Measurements from ENCODE around the gene LRRC2.
"Not testable (repeated sequence)": the region's sequence is repeated elsewhere in the genome, so short reads cannot be mapped to it uniquely, and the experiment has no call there.

LRRC2 gene

DNA sequence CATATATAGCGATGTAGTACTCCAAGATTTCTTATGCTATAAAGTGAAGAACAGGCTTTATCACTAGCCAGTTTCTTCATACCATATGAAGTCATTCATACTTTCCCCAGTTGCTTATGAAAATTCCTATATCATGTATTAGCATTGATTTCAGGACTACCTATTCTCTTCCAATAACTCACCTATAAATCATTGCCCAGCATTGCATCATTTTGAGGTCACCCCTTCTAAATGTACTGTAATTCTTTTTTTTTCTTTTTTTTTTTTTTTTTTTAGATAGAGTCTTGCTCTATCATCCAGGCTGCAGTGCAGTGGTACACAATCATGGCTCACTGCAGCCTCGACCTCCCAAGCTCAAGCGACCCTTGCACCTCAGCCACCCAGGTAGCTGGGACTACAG is 41.3 kb downstream of the LRRC2 start:
- Histone ChIP-seq H2AFZ (ENCODE audit: low read depth, low read length) (no peak overlapping the region), H3K4me1 (ENCODE audit: low read length) (peaks cover 11% of the 10 kb centered on the region), H4K20me1 (ENCODE audit: insufficient read depth, low read length) (no peaks in the 10 kb centered on the region), H3K36me3 (replicated peaks; ENCODE audit: low read depth, low read length) (no peaks in the 10 kb centered on the region), H3K79me2 (ENCODE audit: low read length) (no peaks in the 10 kb centered on the region), H3K9ac (ENCODE audit: low read length) (no peak overlapping the region), H3K9me3 (ENCODE audit: insufficient read depth, low read length) (no peaks in the 10 kb centered on the region), H3K4me2 (ENCODE audit: low read length) (no peak overlapping the region), H3K4me3 (ENCODE audit: low read length) (no peak overlapping the region), H3K27ac (ENCODE audit: low read length) (no peak overlapping the region), H3K27me3 (ENCODE audit: low read depth, low read length) (peaks cover 3% of the 10 kb centered on the region; the same call in 1 of the 2 replicates)
- no peak for TF ChIP-seq EZH2phosphoT487 (IDR thresholded peaks at IDR 0.05; ENCODE audit: low read depth)
- TF ChIP-seq, protein P1, sequence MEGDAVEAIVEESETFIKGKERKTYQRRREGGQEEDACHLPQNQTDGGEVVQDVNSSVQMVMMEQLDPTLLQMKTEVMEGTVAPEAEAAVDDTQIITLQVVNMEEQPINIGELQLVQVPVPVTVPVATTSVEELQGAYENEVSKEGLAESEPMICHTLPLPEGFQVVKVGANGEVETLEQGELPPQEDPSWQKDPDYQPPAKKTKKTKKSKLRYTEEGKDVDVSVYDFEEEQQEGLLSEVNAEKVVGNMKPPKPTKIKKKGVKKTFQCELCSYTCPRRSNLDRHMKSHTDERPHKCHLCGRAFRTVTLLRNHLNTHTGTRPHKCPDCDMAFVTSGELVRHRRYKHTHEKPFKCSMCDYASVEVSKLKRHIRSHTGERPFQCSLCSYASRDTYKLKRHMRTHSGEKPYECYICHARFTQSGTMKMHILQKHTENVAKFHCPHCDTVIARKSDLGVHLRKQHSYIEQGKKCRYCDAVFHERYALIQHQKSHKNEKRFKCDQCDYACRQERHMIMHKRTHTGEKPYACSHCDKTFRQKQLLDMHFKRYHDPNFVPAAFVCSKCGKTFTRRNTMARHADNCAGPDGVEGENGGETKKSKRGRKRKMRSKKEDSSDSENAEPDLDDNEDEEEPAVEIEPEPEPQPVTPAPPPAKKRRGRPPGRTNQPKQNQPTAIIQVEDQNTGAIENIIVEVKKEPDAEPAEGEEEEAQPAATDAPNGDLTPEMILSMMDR (IDR thresholded peaks at IDR 0.05; ENCODE audit: low read depth, low read length): no peak

DNA sequence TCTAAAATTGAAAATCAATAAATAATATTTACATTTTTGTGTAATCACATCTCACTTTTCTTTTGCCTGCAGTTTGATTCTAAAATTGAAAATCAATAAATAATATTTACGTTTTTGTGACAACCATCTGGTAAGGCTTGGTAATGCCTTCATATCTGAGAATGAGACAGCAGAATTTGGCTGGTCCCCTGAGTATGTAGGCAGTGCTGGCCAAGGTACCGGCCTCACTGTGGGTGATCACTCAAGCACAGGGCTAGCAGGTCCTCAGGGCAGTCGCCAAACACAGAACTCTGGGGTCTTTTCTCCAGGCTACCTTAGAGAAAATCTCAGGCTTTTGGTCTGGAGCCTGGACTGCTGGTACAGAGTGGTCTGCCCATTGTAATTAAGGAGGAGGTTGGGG is 42.1 kb downstream of the LRRC2 start:
- H3K9me3 ChIP-seq (ENCODE audit: insufficient read depth, low read length): no peaks in the 10 kb centered on the region
- no peak overlapping the region for H3K4me3 ChIP-seq (ENCODE audit: low read length)
- H4K20me1 ChIP-seq (ENCODE audit: insufficient read depth, low read length): no peaks in the 10 kb centered on the region
- H3K27me3 ChIP-seq (ENCODE audit: low read depth, low read length): peaks cover 3% of the 10 kb centered on the region; the same call in 1 of the 2 replicates
- no peak overlapping the region for H2AFZ ChIP-seq (ENCODE audit: low read depth, low read length)
- H3K4me1 ChIP-seq (ENCODE audit: low read length): peaks cover 11% of the 10 kb centered on the region
- no peaks in the 10 kb centered on the region for H3K36me3 ChIP-seq (replicated peaks; ENCODE audit: low read depth, low read length)
- no peak for TF ChIP-seq EZH2phosphoT487 (IDR thresholded peaks at IDR 0.05; ENCODE audit: low read depth)
- TF ChIP-seq, protein P1 (IDR thresholded peaks at IDR 0.05; ENCODE audit: low read depth, low read length): no peak
- H3K79me2 ChIP-seq (ENCODE audit: low read length): no peaks in the 10 kb centered on the region
- H3K4me2 ChIP-seq (ENCODE audit: low read length): no peak overlapping the region
- no peak overlapping the region for H3K27ac ChIP-seq (ENCODE audit: low read length)
- H3K9ac ChIP-seq (ENCODE audit: low read length): no peak overlapping the region

DNA sequence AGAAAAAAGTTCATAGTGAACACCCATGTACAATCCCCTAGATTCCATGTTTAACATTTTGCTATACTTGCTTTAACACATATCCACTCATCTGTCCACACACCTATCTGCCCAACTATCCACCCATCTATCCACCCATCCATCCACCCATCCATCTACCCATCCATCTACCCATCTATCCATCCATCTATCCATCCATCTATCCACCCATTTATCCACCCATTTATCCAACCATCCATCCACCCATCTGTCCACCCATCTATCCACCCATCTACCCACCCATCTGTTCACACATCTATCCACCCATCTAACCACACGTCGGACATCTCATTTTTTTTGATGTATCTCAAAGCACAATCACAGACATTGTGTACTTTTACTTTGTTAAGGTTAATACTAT is 42.5 kb downstream of the LRRC2 start:
- H3K4me1 ChIP-seq (ENCODE audit: low read length): peaks cover 11% of the 10 kb centered on the region
- no peak overlapping the region for H3K27ac ChIP-seq (ENCODE audit: low read length)
- no peaks in the 10 kb centered on the region for H3K9me3 ChIP-seq (ENCODE audit: insufficient read depth, low read length)
- H4K20me1 ChIP-seq (ENCODE audit: insufficient read depth, low read length): no peaks in the 10 kb centered on the region
- no peaks in the 10 kb centered on the region for H3K36me3 ChIP-seq (replicated peaks; ENCODE audit: low read depth, low read length)
- H3K27me3 ChIP-seq (ENCODE audit: low read depth, low read length): peaks cover 3% of the 10 kb centered on the region; the same call in 1 of the 2 replicates
- no peak overlapping the region for H3K4me2 ChIP-seq (ENCODE audit: low read length)
- no peak overlapping the region for H3K4me3 ChIP-seq (ENCODE audit: low read length)
- no peaks in the 10 kb centered on the region for H3K79me2 ChIP-seq (ENCODE audit: low read length)
- TF ChIP-seq, protein P1 (IDR thresholded peaks at IDR 0.05; ENCODE audit: low read depth, low read length): no peak
- TF ChIP-seq EZH2phosphoT487 (IDR thresholded peaks at IDR 0.05; ENCODE audit: low read depth): no peak
- H3K9ac ChIP-seq (ENCODE audit: low read length): no peak overlapping the region
- no peak overlapping the region for H2AFZ ChIP-seq (ENCODE audit: low read depth, low read length)

DNA sequence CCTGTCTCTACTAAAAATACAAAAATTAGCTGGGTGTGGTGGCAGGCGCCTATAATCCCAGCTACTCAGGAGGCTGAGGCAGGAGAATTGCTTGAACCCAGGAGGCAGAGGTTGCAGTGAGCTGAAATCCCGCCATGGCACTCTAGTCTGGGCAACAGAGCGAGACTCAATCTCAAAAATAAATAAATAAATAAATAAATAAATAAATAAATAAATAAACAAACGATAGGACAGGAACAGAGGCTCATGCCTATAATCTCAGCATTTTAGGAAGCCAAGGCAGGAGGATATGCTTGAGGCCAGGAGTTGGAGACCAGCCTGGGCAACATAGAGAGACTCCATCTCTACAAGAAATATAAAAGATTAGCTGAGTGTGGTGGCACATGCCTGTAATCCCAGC is 43.9 kb downstream of the LRRC2 start:
- H3K27me3 ChIP-seq (ENCODE audit: low read depth, low read length); H3K9me3 ChIP-seq (ENCODE audit: insufficient read depth, low read length); H4K20me1 ChIP-seq (ENCODE audit: insufficient read depth, low read length); H3K36me3 ChIP-seq (replicated peaks; ENCODE audit: low read depth, low read length); H3K4me3 ChIP-seq (ENCODE audit: low read length); H3K79me2 ChIP-seq (ENCODE audit: low read length); H3K27ac ChIP-seq (ENCODE audit: low read length); H3K4me2 ChIP-seq (ENCODE audit: low read length); H2AFZ ChIP-seq (ENCODE audit: low read depth, low read length); H3K9ac ChIP-seq (ENCODE audit: low read length): not testable (repeated sequence)
- peaks cover 10% of the 10 kb centered on the region for H3K4me1 ChIP-seq (ENCODE audit: low read length)

DNA sequence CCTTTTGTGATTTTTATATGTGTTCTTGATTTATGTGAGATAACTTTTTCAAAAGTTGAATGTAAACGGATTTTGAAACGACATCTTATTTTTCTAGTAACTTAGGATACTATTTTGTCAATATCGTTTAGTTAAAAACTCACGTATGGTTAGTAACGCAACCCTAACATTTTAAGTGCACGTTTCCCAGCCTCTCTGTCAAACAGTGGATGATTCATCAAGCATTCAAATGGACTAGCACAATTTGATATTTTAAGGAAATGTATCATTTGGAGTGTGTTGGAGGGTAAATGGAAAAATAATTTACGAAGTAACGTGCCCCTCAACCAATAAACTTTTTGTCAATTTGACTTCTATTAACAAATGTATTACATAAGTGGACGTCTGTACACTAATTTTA is 45.0 kb downstream of the LRRC2 start:
- H3K27ac ChIP-seq (ENCODE audit: low read length): no peak overlapping the region
- no peak overlapping the region for H3K9ac ChIP-seq (ENCODE audit: low read length)
- no peaks in the 10 kb centered on the region for H3K9me3 ChIP-seq (ENCODE audit: insufficient read depth, low read length)
- H3K27me3 ChIP-seq (ENCODE audit: low read depth, low read length): peaks cover 3% of the 10 kb centered on the region; the same call in 1 of the 2 replicates
- H3K36me3 ChIP-seq (replicated peaks; ENCODE audit: low read depth, low read length): no peaks in the 10 kb centered on the region
- no peak overlapping the region for H3K4me3 ChIP-seq (ENCODE audit: low read length)
- no peaks in the 10 kb centered on the region for H3K4me1 ChIP-seq (ENCODE audit: low read length)
- H4K20me1 ChIP-seq (ENCODE audit: insufficient read depth, low read length): no peaks in the 10 kb centered on the region
- no peak overlapping the region for H3K4me2 ChIP-seq (ENCODE audit: low read length)
- no peak overlapping the region for H2AFZ ChIP-seq (ENCODE audit: low read depth, low read length)
- TF ChIP-seq, protein P1 (IDR thresholded peaks at IDR 0.05; ENCODE audit: low read depth, low read length): no peak
- TF ChIP-seq EZH2phosphoT487 (IDR thresholded peaks at IDR 0.05; ENCODE audit: low read depth): no peak
- no peaks in the 10 kb centered on the region for H3K79me2 ChIP-seq (ENCODE audit: low read length)

Data from OCI-LY3 (cell line).